A549 (cell line): ENCODE results near the gene NAV2.

Source experiments
- BHLHE40 ChIP-seq: IDR thresholded peaks from 2 replicates; pipeline ENCODE4 v1.6.1; 2012; ENCODE audit warnings: low read depth, low read length, inconsistent platforms
- KDM1A ChIP-seq: fragments of 200-600 bp; sonication (generic); IDR thresholded peaks from 2 replicates; pipeline ENCODE4 v1.6.1; 2016; ENCODE audit warnings: low read depth, mild to moderate bottlenecking
- TP53 ChIP-seq: fragments of 250-450 bp; sonication (Bioruptor Pico); IDR thresholded peaks from 2 replicates; pipeline ENCODE4 v1.5.0; 2021; ENCODE audit warnings: mild to moderate bottlenecking, moderate library complexity
- TF ChIP-seq, protein P1 (sequence below): fragments of >200 bp; sonication (Bioruptor Twin); formaldehyde crosslinking; IDR thresholded peaks from 3 replicates; pipeline ENCODE4 v1.5.1; 2016
- TF ChIP-seq, protein P2 (sequence below): fragments of 250-450 bp; sonication (Bioruptor Pico); IDR thresholded peaks from 2 replicates; pipeline ENCODE4 v1.5.0; 2021; ENCODE audit warnings: mild to moderate bottlenecking, moderate library complexity, borderline replicate concordance

DNA sequence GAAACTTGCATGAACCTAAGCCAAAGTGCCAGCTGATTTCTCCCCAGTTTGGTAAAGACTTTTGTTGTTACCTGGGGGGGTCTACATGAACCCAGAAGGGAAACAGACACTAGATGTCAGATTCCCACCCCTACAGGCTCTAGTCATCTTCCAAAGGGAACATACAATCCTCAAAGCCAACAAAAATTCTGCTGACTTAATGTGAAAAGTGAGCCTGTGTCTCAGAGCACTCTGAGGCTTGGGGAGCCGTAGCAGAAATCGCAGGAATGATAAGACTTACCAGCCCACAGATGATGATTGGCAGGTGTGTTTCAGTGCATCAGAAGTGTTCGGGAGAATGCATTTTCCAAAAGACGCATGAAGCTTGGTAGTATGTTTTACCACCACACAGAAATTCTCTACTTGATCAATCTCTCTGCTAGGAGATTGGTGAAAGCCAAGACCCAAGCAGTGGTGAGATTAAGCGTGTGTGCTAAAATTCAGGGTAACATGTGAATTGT, 260.5 kb downstream of the NAV2 start:
- TF ChIP-seq, protein P1, sequence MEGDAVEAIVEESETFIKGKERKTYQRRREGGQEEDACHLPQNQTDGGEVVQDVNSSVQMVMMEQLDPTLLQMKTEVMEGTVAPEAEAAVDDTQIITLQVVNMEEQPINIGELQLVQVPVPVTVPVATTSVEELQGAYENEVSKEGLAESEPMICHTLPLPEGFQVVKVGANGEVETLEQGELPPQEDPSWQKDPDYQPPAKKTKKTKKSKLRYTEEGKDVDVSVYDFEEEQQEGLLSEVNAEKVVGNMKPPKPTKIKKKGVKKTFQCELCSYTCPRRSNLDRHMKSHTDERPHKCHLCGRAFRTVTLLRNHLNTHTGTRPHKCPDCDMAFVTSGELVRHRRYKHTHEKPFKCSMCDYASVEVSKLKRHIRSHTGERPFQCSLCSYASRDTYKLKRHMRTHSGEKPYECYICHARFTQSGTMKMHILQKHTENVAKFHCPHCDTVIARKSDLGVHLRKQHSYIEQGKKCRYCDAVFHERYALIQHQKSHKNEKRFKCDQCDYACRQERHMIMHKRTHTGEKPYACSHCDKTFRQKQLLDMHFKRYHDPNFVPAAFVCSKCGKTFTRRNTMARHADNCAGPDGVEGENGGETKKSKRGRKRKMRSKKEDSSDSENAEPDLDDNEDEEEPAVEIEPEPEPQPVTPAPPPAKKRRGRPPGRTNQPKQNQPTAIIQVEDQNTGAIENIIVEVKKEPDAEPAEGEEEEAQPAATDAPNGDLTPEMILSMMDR, result no peak
- no peak for TF ChIP-seq KDM1A
- TF ChIP-seq TP53, result no peak
- TF ChIP-seq, protein P2, sequence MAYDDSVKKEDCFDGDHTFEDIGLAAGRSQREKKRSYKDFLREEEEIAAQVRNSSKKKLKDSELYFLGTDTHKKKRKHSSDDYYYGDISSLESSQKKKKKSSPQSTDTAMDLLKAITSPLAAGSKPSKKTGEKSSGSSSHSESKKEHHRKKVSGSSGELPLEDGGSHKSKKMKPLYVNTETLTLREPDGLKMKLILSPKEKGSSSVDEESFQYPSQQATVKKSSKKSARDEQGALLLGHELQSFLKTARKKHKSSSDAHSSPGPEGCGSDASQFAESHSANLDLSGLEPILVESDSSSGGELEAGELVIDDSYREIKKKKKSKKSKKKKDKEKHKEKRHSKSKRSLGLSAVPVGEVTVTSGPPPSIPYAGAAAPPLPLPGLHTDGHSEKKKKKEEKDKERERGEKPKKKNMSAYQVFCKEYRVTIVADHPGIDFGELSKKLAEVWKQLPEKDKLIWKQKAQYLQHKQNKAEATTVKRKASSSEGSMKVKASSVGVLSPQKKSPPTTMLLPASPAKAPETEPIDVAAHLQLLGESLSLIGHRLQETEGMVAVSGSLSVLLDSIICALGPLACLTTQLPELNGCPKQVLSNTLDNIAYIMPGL, result no peak
- TF ChIP-seq BHLHE40, result no peak
